Gastroesophageal sphincter (tissue), 3 donors: ENCODE measurements around the gene E2F7.

Source experiments
- CTCF ChIP-seq, 4 experiments: fragments of 200-600 bp in 2 of 4; fragments of 450-650 bp in 2 of 4; sonication (generic) in 1 of 4; IDR thresholded peaks; one replicate each; pipeline ENCODE4 v1.5.1; 2017 to 2019; ENCODE audit warnings: antibody characterized with exemption in 4 of 4, mild to moderate bottlenecking in 2 of 4, moderate library complexity in 2 of 4
- POLR2A ChIP-seq, 2 donors: fragments of 450-650 bp; IDR thresholded peaks; one replicate each; pipeline ENCODE4 v1.6.1; 2017; ENCODE audit warnings: antibody characterized with exemption in 2 of 2, mild to moderate bottlenecking in 2 of 2, moderate library complexity in 1 of 2
- POLR2AphosphoS5 ChIP-seq: sonication (generic); formaldehyde crosslinking; IDR thresholded peaks from one replicate; pipeline ENCODE4 v1.6.1; 2017; ENCODE audit warnings: antibody characterized with exemption

DNA sequence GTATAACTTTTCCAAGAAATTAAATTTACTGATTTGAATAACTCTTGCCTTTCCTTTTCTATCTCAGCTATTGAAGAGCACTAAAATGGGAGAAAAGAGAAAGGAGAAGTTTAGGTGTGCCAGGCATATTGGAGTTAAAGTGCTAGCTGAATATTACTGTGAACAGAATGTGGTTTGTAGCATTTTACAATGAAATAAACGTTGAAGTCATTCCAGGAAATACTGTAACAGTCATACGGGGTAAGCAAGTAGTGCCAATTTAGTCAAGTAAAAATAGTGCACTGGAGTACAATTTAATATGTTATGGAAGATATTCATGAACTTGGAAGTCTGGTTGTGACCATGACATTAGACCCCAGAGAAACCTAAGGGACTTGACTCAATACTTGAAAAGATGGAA lies 62.1 kb downstream of the E2F7 start:
- TF ChIP-seq POLR2A (IDR thresholded peaks at IDR 0.05) = no peak
- TF ChIP-seq POLR2AphosphoS5 = no peak
- TF ChIP-seq CTCF (IDR thresholded peaks at IDR 0.05) = no peak
